ENCODE measurements around the gene MINK1. TPM values are rescaled to one million over a fixed set of nuclear protein-coding genes. Genes with fewer than 3 reads are reported as not detected.
"Not testable (repeated sequence)": the region's sequence is repeated elsewhere in the genome, so short reads cannot be mapped to it uniquely, and the experiment has no call there.

The MINK1 gene
- total RNA-seq, 1 experiment from 2014 or later, result 7.4 TPM

DNA sequence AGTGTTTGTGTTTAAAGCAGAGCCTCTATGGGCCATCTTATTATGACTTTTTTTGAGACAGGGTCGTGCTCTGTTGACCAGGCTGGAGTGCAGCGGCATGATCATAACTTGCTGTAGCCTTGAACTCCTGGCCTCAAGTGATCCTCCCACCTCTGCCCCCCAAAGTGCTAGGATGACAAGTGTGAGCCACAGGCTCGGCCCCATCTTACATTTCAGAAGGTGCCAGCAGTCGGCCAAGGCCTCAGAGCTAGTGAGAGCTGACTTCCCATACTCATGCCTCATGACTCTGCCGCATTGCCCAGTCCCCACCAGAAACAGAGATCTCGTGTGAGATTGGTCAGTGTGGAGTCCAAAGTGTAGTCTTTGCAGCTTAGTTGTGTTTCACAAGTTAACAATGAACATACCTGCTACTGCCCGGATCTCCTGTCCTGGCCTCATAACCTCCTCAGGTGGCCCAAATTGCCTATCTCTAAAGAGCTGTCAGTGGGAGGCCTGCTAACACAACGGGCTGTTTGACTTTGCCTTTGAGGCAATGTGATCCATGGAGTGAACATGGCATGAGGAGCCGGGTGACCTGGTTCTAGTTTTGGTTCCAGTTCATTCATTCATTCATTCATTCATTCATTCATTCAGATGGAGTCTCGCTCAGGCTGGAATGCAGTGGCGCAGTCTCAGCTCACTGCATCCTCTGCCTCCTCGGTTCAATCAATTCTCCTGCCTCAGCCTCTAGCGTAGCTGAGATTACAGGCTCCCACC lies 13.7 kb downstream of the MINK1 start:
- no peak for DNase-seq (ENCODE audit: low spot score)

DNA sequence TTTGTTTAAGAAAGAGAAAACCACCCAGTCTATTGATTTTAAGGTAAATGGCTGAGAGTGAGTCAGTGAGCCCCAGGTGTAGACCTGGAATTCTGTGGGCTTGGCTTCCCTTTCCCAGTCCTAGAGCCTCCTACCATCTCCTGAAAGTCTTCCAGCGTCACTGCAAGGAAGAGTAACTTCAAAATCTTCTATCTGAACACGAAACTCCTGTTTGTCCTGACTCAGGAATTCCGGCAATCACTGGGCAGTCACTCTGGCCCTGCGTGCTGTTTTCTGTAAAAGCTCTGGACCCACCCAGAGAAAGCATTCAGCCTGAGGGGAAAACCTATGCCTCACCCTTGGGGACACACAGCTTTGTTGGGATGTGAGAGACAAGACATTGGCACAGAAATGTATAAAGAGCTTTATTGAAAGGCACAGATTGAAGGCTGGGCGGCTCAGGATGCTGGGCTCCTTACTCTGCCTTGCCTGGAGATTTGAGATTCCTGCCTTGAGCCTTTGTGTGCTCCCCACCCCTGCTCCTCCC lies 15.9 kb downstream of the MINK1 start:
- no peak for DNase-seq (ENCODE audit: low spot score)

DNA sequence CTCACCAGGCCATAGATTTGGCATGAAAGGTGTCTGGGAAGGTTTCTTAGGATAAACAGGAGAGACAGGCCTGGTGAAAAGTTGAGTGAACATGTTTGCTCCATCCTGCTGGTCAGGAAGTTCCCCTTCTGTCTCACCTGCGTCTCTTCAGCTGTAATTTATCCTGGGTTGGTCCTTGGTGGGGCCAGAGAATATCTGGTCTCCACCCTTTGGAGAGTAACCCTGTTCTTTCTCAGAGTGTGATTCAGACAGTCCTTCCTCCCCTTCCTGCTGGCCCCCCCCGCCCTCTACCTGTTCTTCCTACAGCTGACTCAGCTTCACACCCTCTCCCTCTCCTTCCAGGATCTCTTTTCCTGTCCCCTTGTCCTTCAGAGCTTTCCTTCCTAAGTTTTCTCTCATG lies 17.1 kb downstream of the MINK1 start:
- no peak for DNase-seq (ENCODE audit: low spot score)

DNA sequence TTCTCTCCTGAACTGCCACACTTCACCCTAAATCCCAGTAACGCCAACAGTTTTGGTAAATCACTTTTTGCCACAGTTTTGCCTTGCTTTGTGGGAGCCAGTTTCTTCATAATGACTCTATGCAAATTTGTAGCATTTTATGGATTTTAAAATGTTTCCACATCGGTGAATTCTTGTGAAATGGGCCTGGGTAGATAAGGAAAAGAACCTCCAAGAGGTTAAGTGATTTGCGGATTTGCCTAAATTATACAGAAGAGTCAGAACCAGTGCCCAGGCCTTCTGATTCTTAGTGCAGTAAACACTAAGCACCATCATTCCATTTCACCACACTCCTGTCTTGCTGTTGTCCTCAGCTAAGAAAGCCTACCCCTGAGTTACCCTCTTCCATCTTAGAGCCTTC lies 17.9 kb downstream of the MINK1 start:
- DNase-seq (ENCODE audit: low spot score), result no peak

DNA sequence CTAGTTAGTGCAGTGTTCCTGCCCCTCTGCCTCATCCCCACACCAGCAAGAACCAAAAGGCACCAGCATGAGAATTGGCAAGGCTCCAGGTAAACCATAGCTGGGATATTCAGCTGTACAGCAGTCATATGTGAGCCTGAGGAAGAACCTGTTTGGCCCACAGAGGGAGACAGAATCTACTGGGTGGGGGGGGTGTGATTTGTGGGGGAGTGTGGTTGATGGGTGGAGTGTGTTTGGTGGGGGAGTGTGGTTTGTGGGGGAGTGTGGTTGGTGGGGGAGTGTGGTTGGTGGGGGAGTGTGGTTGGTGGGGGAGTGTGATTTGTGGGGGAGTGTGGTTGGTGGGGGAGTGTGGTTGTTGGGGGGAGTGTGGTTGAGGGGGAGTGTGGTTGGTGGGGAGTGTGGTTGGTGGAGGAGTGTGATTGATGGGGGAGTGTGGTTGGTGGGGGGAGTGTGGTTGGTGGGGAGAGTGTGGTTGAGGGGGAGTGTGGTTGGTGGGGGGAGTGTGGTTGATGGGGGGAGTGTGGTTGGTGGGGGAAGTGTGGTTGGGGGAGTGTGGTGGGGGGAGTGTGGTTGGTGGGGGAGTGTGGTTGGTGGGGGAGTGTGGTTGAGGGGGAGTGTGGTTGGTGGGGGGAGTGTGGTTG lies 19.5 kb downstream of the MINK1 start:
- no peak for DNase-seq (ENCODE audit: low spot score)

DNA sequence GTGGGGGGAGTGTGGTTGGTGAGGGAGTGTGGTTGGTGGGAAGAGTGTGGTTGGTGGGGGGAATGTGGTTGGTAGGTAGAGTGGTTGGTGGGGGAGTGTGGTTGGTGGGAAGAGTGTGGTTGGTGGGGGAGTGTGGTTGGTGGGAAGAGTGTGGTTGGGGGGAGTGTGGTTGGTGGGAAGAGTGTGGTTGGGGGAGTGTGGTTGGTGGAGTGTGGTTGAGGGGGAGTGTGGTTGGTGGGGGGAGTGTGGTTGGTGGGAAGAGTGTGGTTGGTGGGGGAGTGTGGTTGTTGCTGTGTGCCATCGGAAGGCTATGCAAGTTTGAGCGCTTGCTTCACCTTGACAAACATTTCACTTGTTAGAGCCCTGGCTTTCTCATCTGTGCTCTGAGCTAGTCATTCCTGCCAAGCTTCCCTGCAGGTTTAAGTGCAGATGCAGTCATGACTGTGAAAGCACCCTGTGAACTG lies 20.1 kb downstream of the MINK1 start:
- no peak for DNase-seq (ENCODE audit: low spot score)

DNA sequence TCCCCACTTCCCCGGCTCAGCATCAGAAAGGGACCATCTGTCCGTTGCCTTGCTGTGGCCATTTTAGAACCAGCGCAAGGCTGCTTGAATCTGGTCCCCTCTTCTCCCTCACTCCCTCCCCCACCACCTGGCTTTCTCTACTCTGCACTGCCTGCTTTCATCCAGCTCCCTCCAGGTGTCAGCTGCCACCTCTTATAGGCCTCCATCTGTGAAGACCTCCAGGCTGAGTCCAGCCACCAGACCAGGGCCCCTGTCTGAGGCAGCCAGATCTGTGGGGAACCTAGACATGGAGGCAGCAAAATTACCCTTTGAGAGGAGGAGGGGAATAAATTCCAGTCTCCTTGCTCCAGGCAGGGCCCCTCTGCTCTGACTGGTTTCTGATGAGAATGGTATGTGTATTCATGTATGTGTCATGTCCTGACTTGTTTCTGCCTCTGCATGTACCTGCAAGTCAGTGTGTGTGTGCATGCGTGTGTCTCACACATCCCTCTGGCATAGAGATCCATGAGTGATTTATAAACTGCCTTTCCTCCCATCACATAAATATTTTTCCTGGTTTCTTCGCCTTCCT lies 21.1 kb downstream of the MINK1 start:
- no peak for DNase-seq (ENCODE audit: low spot score)

DNA sequence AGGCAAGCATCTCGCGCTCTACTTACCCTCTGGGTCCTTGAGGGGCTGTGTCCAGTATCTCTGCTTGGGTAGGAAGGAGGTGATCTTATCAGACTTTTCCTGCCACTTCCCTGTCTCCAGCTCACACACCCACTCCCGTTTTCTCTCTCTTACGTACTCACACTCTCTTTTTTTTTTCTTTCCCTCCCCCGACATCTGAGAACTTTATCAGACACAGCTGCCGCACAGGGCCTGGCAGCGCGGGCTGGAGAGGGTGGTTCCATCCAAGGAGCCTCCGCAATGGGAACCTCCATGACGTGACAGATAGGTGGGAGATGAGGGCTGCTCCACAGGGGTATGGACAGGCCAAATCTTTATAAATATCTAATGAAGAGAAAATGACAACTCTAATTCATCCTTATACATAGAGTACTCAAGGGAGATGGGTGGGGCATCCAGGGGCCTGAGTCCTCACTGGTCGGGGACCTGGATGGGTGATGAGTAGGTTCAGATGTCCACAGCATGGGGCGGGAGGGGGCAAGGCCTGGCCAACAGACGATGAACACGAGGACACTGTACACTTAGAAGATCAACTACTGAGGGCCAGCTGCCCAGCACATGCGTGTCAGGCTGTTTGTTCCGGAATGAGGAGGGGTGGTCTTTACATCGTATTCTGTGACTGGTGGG lies 23.3 kb downstream of the MINK1 start:
- DNase-seq (ENCODE audit: low spot score), result no peak

DNA sequence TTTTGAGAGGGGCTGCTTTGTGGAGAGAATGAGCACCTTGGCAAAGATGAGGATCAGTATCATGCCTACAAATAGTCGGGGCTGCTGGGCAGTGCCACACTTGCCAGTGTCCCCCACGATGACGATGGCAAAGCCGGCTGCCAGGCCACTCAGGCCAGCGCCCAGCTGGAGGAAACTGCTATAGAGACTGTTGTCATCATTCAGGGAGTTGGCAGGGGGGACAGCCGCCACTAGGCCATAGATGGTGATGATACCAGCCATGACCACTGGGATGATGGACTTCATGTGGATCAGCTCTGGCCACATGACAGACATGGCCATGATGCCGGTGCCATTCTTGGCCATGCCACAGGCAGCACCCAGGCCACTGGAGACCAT lies 23.8 kb downstream of the MINK1 start:
- no peak for DNase-seq (ENCODE audit: low spot score)

DNA sequence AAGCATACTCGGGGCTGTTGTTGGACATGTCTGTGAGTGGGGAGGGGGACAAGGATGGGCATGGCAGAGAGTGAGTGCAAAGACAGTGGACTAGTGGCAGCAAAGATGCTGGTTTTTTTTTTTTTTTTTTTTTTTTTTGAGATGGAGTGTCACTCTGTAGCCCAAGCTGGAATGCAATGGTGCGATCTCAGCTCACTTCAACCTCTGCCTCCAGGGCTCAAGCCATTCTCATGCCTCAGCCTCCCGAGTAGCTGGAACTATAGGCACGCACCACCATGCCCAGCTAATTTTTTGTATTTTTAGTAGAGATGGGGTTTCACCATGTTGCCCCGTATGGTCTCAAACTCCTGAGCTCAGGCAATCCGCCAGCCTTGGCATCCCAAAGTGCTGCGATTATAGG lies 24.2 kb downstream of the MINK1 start:
- not testable (repeated sequence) for DNase-seq (ENCODE audit: low spot score)

DNA sequence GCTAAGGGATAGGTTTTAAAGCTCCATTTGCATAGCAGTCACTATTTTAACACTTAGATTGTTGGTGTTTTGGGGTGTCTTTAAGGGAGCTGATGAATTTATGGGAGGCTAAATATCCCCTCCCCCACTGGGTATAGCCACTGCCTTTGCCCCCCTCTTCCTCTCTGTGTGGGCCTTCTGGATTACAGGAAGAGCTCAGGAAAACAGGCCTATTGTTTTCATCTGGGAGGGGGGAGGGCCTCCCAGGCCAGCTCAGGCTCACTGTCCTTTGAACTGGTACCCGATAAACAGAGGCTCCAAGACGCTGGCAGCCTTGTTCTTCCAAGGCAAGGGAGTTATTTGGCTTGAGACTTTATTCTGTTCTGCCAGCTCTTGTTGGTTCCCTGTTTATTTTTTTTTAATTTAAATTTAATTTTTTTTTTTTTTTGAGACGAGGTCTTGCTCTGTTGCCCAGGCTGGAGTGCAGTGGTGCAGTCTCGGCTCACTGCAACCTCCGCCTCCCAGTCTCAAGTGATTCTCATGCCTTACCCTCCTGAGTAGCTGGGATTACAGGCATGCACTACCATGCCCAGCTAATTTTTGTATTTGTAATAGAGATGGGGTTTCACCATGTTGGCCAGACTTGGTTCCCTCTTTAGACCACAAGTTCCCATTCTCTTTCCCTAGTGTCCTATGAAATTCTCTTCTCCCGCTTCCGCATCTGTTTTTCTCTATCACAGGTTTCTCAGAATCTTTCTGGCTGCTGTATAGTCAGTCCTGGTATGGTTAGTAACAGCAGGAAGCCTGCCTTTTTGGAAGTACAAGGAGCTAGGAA lies 25.1 kb downstream of the MINK1 start:
- no peak for DNase-seq (ENCODE audit: low spot score)

DNA sequence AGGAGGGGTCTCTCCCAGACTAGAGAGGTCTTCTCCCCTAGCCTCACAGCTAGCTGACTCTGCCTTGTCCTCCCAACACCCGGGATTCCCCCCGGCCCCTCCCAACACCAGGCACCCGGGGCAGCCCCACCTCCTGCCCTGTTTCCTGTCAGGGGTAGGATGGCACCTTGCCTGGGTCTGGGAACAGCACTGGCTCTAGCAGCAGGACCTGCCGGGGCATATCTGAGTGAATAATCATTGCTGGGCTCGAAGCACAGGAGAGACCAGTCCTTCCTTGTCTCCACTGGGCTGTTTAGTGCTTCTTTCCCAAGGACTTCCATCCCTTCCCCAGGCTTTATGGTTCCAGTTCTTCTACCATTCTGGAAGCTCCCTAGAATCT lies 25.7 kb downstream of the MINK1 start:
- no peak for DNase-seq (ENCODE audit: low spot score)

DNA sequence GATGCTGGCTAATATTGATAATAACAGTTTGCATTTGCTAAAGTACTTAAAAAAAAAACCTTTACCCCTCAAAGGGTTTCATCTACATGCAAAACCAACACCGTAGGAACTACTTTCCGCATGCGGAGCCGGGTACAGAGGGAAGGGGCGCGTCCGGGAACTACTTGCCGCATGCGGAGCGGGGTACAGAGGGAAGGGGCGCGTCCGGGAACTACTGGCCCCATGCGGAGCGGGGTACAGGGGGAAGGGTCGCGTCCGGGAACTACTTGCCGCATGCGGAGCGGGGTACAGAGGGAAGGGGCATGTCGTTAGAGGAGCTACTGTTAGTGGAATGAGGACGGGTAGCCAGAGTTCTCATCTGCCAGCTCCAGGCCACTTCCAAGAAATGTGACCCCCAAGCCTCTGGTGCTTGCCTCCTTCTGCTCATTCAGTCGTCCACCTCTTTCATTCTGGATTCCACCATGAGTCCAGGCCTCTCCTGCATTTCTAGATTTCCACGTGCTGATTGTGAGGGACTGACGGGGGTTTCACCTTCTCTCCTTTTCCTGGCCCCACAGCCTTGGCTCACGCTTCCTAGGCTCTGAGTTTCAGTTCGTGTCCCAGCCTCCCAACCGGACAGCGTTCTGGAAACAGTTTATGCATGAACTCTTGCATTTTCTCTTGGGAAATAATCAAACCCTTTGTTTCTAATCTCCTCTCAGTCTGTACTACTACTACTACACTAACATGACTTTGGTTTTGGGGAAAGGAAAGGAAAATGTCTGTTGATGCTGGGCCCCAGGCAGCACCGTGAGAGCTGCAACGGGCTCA lies 26.9 kb downstream of the MINK1 start:
- no peak for DNase-seq (ENCODE audit: low spot score)

DNA sequence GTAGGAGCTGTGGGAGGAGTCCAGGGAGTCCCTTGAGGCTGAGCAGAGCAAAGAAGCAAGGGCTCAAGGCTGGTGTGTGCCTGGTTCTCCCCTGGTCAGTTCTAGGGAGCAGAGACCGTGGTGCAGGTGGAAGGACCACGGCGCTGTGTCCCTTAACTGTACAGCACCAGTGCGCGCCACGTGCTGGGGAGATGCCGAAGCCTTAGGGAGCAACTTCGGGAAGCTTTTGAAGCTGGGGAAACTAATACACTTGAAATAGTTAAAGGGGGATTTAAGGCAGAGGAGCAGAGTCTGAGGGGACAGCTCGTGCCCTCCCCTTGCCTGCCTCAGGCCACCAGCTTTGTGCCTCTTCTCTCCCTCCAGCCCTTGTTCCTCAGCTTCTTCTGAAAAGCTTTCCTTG lies 27.5 kb downstream of the MINK1 start:
- DNase-seq (ENCODE audit: low spot score), result no peak

DNA sequence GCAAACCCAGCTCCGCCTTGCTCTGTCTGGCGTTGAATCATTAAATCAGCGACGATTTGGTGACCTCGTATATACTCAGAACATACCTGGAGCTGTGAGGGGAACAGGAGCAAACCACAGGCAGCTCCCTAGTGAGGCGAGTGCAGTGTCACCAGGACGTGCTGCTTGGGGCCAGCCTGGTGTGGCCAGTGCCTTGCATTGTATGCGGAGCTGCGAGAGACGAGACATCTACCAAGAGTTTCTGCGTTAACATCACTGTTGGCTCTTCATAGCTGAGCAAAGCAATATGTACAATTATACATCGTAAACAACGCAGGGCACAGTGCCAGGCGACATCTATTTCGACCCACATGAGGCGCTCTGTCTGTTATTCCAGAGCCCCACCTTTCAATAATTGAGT lies 27.9 kb downstream of the MINK1 start:
- DNase-seq (ENCODE audit: low spot score), result no peak

DNA sequence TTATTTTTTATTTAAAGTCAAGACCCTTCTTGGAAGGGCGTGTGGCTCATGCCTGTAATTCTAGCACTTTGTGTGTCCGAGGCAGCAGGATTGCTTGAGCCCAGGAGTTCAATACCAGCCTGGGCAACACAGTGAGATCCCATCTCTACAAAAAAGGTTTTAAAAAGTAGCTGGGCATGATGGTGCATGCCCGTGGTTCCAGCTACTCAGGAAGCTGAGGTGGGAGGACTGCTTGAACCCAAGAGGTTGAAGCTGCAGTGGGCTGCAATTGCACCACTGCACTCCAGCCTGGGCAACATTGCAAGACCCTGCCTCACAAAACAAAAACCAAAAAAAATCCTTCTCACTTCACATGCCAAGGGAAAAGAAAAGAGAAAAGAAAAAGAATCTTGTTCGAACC lies 29.6 kb downstream of the MINK1 start:
- no peak for DNase-seq (ENCODE audit: low spot score)

DNA sequence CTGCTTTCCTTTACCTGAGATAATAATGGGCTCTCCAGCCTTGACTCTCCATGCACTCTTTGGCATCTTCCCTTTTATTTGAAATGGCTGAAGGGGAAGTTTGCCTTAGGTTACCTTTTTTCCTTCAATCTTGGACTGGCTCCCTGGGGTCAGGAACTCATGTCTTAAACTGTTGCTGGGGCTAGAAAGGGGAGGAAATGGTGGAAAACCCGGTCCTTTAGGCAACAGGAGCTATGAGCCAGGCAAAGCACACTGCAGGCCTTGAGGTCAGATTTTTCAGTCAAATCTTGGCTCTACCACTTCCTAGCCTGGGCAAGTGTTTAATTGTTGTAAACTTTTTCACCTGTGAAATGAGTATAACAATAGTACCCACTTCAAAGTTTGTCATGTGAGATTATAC lies 30.2 kb downstream of the MINK1 start:
- no peak for DNase-seq (ENCODE audit: low spot score)

DNA sequence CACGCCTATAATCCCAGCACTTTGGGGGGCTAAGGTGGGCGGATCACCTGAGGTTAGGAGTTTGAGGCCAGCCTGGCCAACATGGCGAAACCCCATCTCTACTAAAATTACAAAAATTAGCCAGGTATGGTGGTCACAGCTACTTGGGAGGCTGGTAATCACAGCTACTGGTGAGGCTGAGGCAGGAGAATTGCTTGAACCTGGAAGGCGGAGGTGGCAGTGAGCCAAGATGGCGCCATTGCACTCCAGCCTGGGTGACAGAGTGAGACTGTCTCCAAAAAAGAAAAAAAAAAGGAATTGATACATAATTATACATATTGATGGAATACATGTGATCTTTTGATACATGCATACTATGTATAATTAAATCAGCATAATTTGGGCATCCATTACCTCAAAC lies 34.4 kb downstream of the MINK1 start:
- DNase-seq (ENCODE audit: low spot score), result not testable (repeated sequence)

DNA sequence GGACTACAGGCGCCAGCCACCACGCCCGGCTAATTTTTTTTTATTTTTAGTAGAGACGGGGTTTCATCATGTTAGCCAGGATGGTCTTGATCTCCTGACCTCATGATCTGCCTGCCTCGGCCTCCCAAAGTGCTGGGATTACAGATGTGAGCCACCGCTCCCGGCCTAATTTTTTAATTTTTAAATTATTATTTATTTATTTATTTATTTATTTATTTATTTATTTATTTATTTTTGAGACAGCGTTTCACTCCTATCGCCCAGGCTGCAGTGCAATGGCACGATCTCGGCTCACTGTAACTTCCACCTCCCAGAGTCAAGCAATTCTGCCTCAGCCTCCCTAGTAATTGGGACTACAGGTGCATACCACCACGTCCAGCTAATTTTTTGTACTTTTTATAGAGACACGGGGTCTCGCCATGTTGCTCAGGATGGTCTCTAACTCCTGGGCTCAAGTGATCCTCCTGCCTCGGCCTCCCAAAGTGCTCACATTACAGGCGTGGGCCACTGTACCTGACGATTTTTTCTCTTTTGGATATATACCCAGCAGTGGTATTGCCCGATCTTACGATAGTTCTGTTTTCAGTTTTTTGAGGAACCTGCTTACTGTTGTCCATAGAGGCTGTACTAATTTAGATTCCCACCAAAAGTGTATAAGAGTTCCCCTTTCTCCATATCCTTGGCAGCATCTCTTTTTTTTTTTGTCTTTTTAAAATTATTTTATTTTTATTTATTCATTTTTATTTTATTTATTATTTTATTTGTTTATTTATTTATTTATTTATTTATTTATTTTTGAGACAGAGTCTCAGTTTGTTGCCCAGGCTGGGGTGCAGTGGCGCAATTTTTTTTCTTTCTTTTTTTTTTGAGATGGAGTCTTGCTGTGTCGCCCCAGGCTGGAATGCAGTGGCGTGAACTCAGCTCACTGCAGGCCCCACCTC lies 36.2 kb downstream of the MINK1 start:
- not testable (repeated sequence) for DNase-seq (ENCODE audit: low spot score)

DNA sequence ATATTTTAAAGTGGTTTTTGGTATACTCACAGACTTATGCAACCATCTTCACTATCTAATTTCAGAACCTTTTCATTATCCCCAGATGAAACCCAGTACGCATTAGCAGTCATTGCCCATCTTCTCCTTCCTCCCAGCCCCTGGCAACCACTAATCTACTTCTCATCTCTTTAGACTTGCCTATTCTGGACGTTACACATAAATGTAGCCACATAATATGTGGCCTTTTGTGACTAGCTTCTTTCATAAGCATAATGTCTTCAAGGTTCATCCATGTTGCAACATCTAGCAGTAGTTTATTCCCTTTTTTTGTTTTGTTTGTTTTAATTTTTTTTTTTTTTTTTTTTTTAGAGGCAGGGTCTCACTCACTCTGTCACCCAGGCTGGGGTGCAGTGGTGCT lies 37.7 kb downstream of the MINK1 start:
- no peak for DNase-seq (ENCODE audit: low spot score)

Measured in H4 (cell line).